NCI-H1436 treated with DMSO at 0.1 percent for 48 hours (cell line): ENCODE results near the gene GATA1.

ENCODE experiments used
- DNase-seq: peaks from one replicate; lab custom pipeline; 2025; lab: John Stamatoyannopoulos, UW

The GATA1 gene

DNA sequence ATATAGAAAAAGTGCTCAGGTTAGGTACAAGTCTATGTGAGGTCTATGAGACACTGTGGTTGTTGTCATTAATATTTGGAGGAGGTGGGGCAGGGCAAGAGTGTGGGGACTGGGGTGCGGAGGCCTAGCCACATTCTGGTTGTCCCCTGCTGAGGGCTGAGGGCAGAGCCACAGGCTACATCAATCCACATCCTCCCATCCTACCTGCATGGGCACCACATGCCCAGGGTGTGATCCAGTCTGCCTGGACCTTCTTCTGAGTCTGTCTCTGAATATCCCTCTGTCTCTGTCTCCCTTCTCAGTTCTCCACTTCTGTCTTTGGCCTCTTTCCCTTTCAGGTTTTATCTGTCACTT, 1.2 kb upstream of the GATA1 start:
- DNase-seq: no peak

DNA sequence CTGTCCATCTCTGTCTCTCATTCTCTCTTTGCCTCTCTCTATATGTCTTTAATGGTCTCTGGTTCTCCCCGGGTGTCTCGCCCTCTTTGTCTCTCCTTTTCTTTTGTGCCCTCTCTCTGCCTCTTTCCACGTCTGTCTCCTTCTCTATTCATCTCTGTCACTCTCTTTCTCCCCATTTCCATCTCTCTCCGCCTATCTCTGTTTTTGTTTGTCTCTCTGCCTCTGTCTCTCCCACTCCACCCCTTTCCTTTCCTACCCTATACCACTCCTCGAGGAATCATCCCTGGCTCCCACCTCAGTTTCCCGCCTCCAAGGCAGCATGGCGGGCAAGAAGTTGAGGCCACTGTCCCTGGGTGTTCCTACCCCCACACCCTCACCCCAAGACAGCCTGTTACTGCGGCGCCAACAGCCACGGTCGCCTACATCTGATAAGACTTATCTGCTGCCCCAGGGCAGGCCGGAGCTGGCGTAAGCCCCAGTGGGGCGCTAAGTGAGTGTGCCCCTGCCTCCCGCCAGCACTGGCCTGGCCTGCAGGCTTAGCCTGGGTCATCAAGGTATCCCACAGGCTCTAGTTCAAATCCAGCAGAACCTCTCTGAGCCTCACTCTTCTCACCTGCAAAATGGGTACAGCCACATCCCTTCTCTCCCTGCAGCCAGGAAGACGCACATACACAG, 713 bp upstream of the GATA1 start:
- DNase-seq: no peak

DNA sequence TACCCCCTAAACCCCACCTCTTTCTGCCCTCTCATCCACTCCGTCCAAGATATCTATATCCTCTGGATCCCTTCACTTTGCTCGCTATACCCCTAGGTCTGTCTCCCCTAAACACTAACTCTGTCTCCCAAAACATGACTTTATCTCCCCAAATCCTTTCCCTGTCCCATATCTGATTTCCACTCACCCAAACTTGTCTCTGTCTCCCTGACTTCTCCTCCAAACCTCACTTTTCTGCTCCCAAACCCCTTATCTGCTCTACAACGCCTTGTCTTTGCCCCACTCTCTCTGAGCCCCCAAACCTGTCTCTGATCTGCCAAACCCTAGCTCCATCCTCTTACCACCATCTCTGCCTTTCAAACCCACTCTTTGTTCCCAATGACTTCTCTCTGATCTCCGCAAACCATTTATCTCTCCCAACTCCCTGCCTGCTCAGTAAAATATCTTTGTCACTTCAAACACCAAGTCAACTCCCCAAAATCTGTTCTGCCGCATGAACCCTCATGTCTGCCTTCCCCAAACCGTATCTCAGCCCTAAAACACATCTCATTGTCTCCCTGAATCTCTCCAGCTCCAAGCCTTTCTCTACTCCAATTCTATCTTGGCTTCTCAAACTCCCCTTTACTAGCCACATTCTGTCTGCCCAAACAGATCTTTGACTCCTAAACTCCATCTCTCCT, 575 bp downstream of the GATA1 start:
- no peak for DNase-seq

DNA sequence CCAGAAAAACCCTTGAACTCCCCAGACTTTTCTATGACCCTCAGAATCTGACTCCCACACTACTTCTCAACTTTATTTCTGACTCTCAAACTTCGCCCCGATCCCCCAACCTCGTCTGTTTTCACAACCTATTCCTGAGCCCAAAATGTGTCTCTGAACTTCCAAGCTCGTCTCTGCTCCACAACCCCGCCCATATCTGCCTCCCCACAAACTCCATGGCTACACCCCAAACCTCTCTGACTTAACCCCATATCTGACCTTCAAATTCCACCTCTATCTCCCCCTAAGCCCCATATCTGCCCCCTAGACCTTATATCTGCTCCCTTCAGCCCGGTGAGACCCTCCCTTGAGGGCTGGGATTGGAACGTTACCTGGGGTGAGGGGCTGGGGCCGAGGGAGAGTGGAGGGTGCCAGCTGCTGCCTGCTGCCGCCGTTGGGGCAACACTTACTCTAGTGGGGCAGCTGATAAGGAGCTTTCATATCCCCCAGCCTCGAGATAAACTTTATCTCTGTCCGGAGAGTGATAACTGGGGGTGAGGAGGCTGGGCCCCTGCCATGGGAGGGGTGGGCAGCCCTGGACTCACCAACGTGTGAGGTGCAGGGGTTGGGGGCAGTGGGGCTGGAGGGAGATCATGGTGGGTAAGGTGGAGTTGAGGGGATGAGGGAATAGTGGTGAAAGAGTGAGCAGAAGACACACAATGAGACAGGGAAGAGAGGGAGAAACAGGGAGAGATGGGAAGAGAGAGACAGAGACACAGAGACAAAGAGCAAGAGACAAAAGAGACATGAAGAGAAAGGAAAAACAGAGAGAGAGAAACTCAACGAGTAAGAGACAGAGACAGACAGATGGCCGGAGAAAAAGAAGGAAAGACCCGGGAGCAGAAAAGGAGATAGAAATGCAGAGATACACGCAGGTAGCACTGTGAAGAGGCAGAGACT, 1.4 kb downstream of the GATA1 start:
- no peak for DNase-seq

DNA sequence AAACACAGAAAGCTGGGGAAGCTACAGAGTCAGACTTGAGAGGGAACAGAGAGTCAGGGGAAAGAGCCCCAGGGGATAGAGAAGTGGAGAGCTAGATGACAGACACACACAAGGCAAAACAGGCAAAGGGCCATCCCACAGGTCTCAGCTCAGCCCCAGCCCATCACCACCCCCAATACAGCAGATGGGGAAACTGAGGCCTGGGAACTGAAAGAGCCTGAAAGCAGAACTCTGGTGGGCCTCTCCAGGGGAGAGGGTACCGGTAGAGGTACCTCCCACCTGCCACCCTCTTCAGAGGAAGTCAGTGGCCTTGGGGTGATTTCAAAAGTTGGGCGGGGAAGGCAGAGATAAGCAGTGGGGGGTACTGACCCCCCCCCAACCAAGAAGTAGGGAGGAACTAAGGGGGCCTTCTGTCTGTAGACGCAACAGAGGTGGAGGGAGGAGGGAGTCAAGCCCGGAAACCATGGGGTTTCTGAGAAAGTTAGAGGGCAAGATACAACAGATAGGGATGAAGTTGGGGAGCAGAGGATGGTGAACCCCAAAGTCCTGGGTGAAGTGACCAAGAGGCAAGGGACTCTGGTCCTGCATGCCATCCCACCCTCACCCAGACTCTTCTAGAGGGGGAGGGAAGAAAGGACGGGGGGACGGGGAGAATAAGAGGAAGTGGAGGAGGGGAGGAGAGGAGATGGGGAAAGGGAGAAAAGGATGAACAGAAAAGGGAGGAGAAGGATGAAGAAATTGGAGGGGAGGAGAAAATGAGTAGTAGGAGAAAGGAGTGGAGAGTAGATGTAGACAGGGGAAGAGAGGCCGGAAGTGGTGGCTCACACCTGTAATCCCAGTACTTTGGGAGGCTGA, 3.2 kb downstream of the GATA1 start:
- DNase-seq: no peak

- DNase-seq: no peak
Observed at GRCh38 chrX:48790477-48790876, 4.1 kb downstream of the GATA1 start.

GRCh38 chrX:48791063-48791820, 4.9 kb downstream of the GATA1 start:
- no peak for DNase-seq

DNA sequence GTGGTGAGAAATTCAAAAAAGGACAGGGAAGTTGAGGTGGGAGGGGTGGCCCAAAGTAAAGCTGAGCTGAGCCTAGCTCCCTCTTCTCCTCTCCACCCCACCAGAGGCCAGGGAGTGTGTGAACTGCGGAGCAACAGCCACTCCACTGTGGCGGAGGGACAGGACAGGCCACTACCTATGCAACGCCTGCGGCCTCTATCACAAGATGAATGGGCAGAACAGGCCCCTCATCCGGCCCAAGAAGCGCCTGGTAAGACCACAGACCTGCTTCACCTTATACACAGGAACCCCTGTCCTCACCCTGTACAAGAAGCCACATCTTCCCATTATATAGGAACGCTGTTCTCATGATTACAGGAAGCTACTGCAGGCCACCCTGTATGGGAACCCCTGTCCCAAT, 5.8 kb downstream of the GATA1 start:
- no peak for DNase-seq

DNA sequence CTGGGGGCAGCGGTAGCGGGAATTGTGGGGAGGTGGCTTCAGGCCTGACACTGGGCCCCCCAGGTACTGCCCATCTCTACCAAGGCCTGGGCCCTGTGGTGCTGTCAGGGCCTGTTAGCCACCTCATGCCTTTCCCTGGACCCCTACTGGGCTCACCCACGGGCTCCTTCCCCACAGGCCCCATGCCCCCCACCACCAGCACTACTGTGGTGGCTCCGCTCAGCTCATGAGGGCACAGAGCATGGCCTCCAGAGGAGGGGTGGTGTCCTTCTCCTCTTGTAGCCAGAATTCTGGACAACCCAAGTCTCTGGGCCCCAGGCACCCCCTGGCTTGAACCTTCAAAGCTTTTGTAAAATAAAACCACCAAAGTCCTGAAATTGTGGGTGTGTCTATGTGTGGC, 7.5 kb downstream of the GATA1 start:
- no peak for DNase-seq

GRCh38 chrX:48794340-48794910, 8.0 kb downstream of the GATA1 start:
- no peak for DNase-seq

GRCh38 chrX:48794911-48795515, 8.6 kb downstream of the GATA1 start:
- DNase-seq: no peak

DNA sequence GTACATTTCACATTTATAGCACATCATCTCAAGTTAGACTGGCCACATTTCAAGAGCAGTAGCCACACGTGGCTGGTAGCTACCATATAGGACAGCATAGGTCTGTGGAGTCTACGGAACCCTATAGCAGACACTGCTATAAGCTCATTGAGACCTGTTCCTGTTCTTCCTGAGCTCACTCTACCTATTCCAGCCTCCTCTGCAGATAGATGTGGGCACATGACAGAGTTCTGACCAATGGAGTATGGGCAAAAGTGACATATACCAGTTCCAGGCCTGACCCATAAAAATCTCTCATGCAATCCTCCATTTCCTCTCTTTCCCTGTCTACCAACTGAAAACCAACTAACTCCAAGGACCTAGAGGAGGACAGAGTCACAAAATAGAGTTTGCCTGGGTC, 11.9 kb downstream of the GATA1 start:
- no peak for DNase-seq

DNA sequence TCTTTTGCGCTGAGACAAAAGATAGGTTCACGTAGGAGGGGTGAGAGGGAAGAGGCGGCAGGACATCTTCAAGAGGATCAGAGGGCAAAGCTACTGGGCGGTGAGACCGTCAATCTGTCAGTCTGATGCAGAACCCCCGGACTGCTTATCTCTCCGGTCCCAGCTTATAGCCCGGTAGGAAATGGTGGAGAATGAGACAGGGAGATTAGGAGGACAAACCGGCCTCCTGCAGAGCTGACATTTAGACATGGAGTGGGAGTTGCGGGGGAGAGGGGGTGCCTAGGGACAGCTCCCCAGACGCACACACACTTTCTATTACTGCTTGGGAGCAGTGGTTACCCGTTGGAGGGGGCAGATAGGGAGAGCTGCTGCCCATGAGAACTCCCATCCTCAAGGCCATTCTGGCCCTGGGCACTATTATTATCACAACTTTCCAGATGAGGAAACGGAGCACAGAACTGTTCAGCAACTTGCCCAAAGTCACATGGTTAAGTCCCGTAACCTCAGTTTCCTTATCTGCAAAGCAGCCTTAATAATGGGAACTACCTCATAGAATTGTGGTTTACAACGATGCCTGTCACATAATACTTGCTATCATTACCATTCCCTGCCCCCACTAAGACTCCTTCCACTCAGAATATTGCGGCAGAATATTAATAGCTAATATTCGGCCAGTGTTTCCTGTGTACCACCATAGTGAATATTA, 14.3 kb downstream of the GATA1 start:
- no peak for DNase-seq

- DNase-seq: peak; percentile 92
Observed at GRCh38 chrX:48801280-48802088, 15.1 kb downstream of the GATA1 start, which contains the start of gene HDAC6. TSS of gene HDAC6 (plus strand) at chrX:48802067. CDS start at chrX:48802693, 626 bp downstream.

DNA sequence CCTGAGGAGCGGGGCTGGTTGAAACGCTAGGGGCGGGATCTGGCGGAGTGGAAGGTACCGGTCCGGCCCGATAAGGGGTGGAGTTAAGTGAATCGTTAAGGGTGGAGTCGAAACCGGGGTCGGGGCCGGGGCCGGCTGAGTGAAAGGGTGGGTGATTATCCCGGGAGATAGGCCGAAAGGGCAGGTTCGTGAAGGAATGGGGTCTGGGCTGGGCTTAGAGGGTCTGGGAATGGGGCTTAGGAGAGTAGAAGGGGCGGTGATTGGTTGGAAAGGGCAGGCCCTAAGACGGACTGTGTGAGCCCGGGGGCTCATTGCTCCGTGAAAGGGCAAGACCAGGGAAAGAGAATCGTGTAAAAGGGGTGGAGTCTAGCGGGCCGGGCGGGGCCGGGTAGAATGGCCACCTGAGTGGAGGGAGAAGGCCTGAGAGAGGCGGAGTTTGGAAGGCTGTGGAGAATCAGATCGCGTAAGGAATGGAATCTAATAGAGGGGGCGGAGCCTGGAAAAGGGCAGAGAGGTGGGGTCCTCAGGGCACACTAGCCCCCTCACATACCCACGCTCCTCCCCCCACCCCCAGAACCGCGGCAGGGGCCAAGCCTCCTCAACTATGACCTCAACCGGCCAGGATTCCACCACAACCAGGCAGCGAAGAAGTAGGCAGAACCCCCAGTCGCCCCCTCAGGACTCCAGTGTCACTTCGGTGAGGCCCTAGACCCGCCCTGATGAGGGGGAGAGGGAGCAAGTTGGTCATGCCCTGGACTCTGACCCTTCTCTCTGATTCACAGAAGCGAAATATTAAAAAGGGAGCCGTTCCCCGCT, 15.9 kb downstream of the GATA1 start:
- no peak for DNase-seq

- no peak for DNase-seq
Observed at GRCh38 chrX:48802905-48803200, 16.5 kb downstream of the GATA1 start.

DNA sequence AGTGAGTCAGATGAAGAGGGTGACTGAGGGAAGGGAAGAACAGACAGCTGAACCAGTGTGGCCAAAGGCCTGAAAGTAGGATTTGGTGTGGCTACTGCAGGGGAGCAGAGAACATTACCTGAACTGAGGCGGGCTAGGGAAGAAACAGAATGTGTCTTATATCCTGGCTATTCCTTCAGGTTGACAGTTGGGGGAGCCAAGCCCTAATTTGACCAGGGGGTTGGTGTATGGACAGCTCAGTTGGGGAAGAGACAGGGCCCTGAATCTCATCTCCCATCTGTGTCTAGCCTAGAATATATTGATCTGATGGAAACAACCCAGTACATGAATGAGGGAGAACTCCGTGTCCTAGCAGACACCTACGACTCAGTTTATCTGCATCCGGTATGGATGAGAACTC, 19.7 kb downstream of the GATA1 start:
- no peak for DNase-seq

- DNase-seq: no peak
Observed at GRCh38 chrX:48813644-48814043, 27.3 kb downstream of the GATA1 start.
